B cell (primary cell): Measurements from ENCODE around the gene DEFB123. TPM values are rescaled to one million over a fixed set of nuclear protein-coding genes. Genes with fewer than 3 reads are reported as not detected.
"Not testable (repeated sequence)": the region's sequence is repeated elsewhere in the genome, so short reads cannot be mapped to it uniquely, and the experiment has no call there.

Experiments
- ATAC-seq: fragments of 200-7000 bp; cut with Tn5 transposase; one replicate; pipeline ENCODE4 v1.10.0; 2021; ENCODE audit warnings: low read depth, mild to moderate bottlenecking, moderate number of reproducible peaks, moderate library complexity
- CTCF ChIA-PET: fragments of 350-600 bp; sonication (Branson Sonifier 250); formaldehyde crosslinking; loops from one replicate; lab custom pipeline; 2021; ENCODE audit warnings: antibody characterized with exemption, inconsistent platforms; lab: Charles Lee
- POLR2A ChIA-PET: fragments of 350-600 bp; sonication (Branson Sonifier 250); formaldehyde crosslinking; loops from one replicate; lab custom pipeline; 2021; ENCODE audit warnings: antibody characterized with exemption; lab: Charles Lee
- DNase-seq: peaks from one replicate; pipeline ENCODE4 v3.0.0; 2013
- H2AFZ ChIP-seq: 2 replicates; pipeline ENCODE4 v1.6.1; 2012; ENCODE audit warnings: mild to moderate bottlenecking, low read depth, low read length; ENCODE audit not compliant: insufficient read depth, poor library complexity, severe bottlenecking
- H3K27ac ChIP-seq, 2 donors: 1 replicate in 1 of 2; 2 replicates in 1 of 2; pipeline ENCODE4 v1.5.1; 2012 to 2013; ENCODE audit warnings: low read length in 2 of 2, mild to moderate bottlenecking in 2 of 2, moderate library complexity in 1 of 2
- H3K27me3 ChIP-seq, 4 experiments: fragments of 200-600 bp in 1 of 4; sonication (generic) in 1 of 4; replicated peaks in 1 of 4; 1 replicate in 2 of 4; 2 replicates in 2 of 4; pipeline versions ENCODE4 v1.6.1 to v1.7.0; 2013 to 2016; ENCODE audit warnings: low read length in 3 of 4, mild to moderate bottlenecking in 2 of 4, mixed read lengths in 1 of 4, moderate library complexity in 1 of 4; ENCODE audit not compliant: insufficient read depth in 4 of 4, control insufficient read depth in 3 of 4; ENCODE audit errors: control extremely low read depth in 1 of 4
- H3K36me3 ChIP-seq, 2 experiments: replicated peaks in 1 of 2; 1 replicate in 1 of 2; 2 replicates in 1 of 2; pipeline versions ENCODE4 v1.6.1 to v1.7.1; 2013; ENCODE audit warnings: low read length in 1 of 2; ENCODE audit not compliant: insufficient read depth in 2 of 2, control insufficient read depth in 1 of 2; ENCODE audit errors: control extremely low read depth in 1 of 2, extremely low read depth in 1 of 2
- H3K4me1 ChIP-seq, 2 donors: fragments of 200-600 bp in 1 of 2; sonication (generic) in 1 of 2; 1 replicate in 1 of 2; 2 replicates in 1 of 2; pipeline versions ENCODE4 v1.5.1 to v1.6.1; 2013 to 2017; ENCODE audit warnings: low read length in 2 of 2; ENCODE audit not compliant: control insufficient read depth in 2 of 2, insufficient read depth in 2 of 2
- H3K4me2 ChIP-seq: replicated peaks from 2 replicates; pipeline ENCODE3; 2012; ENCODE audit warnings: mild to moderate bottlenecking, low read depth, low read length; ENCODE audit not compliant: poor library complexity, severe bottlenecking
- H3K4me3 ChIP-seq, 5 experiments: fragments of 200-600 bp in 1 of 5; sonication (generic) in 1 of 5; 1 replicate in 3 of 5; 2 replicates in 2 of 5; pipeline versions ENCODE4 v1.5.1 to v1.7.0; 2011 to 2016; ENCODE audit warnings: low read length in 4 of 5, mild to moderate bottlenecking in 4 of 5, low read depth in 2 of 5, control low read depth in 1 of 5, moderate library complexity in 1 of 5; ENCODE audit not compliant: insufficient read depth in 1 of 5; ENCODE audit errors: control extremely low read depth in 1 of 5, extremely low read depth in 1 of 5
- H3K79me2 ChIP-seq: fragments of 200-600 bp; sonication (generic); one replicate; pipeline ENCODE4 v1.6.0; 2016; ENCODE audit warnings: low read length; ENCODE audit not compliant: control insufficient read depth, insufficient read depth
- H3K9ac ChIP-seq: fragments of 200-600 bp; sonication (generic); 2 replicates; pipeline ENCODE4 v1.6.1; 2017; ENCODE audit warnings: mild to moderate bottlenecking, low read length, moderate library complexity
- H3K9me3 ChIP-seq, 3 donors: one replicate each; pipeline versions ENCODE4 v1.6.1 to v1.7.1; 2013; ENCODE audit warnings: low read length in 2 of 3; ENCODE audit not compliant: control insufficient read depth in 2 of 3, insufficient read depth in 1 of 3; ENCODE audit errors: control extremely low read depth in 1 of 3
- H4K20me1 ChIP-seq: 2 replicates; pipeline ENCODE4 v1.6.0; 2012; ENCODE audit warnings: mild to moderate bottlenecking, low read length; ENCODE audit not compliant: insufficient read depth, control insufficient read depth, poor library complexity, severe bottlenecking
- H3K27ac Mint-ChIP-seq: one replicate; pipeline ENCODE4 v1.8.0; 2021; ENCODE audit warnings: mixed read lengths
- H3K27me3 Mint-ChIP-seq: one replicate; pipeline ENCODE4 v1.8.0; 2021; ENCODE audit warnings: mixed read lengths
- H3K4me1 Mint-ChIP-seq: one replicate; pipeline ENCODE4 v1.8.0; 2021; ENCODE audit warnings: mixed read lengths
- H3K4me3 Mint-ChIP-seq: one replicate; pipeline ENCODE4 v1.8.0; 2021; ENCODE audit warnings: mixed read lengths
- H3K9me3 Mint-ChIP-seq: one replicate; pipeline ENCODE4 v1.8.0; 2022; ENCODE audit warnings: mixed read lengths; ENCODE audit not compliant: insufficient read depth
- EZH2 ChIP-seq: IDR thresholded peaks from 2 replicates; pipeline ENCODE4 v1.6.1; 2012; ENCODE audit warnings: borderline replicate concordance, low read depth, mild to moderate bottlenecking, moderate library complexity, low read length; ENCODE audit not compliant: insufficient read depth, poor library complexity, severe bottlenecking
- WGBS: methylation state at CpG from one replicate; pipeline ENCODE4 v1.1.5; 2013; ENCODE audit warnings: missing lambda C conversion rate; ENCODE audit not compliant: insufficient coverage; 5-methylcytosine and 5-hydroxymethylcytosine counted together
- intact Hi-C: fragments of 100-400 bp; cut with micrococcal nuclease; formaldehyde crosslinking; loops from one replicate; pipeline ENCODE4 v1.10.0; 2022
- polyA plus RNA-seq: library from polyadenylated mRNA; depleted of rRNA; stranded (reverse); fragments of >200 nt; gene quantifications from 2 replicates; pipeline ENCODE4 v1.2.3, GENCODE V29; 2012
- total RNA-seq, 2 donors: library from RNA; stranded (reverse); fragments of 120-200 nt in 1 of 2; gene quantifications; 1 replicate in 1 of 2; 2 replicates in 1 of 2; pipeline versions ENCODE4 v1.2.3 to v1.2.4, GENCODE V29; 2013 to 2022
- TF ChIP-seq, protein P1 (sequence below): fragments of 200-600 bp; IDR thresholded peaks from one replicate; pipeline ENCODE4 v1.8.0; 2022; ENCODE audit warnings: antibody characterized with exemption, mild to moderate bottlenecking

DEFB123 gene
- total and polyA plus RNA-seq, 2 donors (not counting 1 experiment from before 2014, with no cell fraction given), result not detected

DNA sequence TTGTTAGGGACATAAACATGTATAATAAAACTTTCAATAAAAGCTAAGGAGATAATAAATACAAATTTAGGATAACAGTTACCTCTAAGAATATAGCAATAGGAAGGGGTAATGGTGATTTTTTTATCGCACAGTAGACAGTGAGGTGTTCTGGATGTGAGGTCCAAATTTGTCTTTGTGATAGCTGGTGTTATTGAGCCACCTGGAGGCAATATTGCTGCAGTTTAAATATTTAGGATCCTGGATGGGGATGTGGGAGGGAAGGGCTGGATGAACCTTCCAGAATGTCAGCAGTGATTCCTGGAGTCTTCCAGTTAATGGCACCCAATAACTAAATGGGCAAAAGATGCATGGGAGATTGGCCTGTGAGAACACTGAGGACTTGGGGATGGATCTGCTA, 13.9 kb downstream of the DEFB123 start:
- H3K9ac ChIP-seq, result no peak overlapping the region
- ATAC-seq (no peak), DNase-seq (no peak)
- no peaks in the 10 kb centered on the region for H3K4me1 Mint-ChIP-seq
- intact Hi-C loops, result no loop called here
- H3K4me3 Mint-ChIP-seq, result no peak overlapping the region
- no peak overlapping the region for H3K4me3 ChIP-seq
- H3K9me3 ChIP-seq, result peaks cover 0 to 6% (median 0%) of the 10 kb centered on the region in 3 donors
- peaks cover 23% of the 10 kb centered on the region for H3K27me3 Mint-ChIP-seq
- TF ChIP-seq EZH2, result no peak
- TF ChIP-seq, protein P1, sequence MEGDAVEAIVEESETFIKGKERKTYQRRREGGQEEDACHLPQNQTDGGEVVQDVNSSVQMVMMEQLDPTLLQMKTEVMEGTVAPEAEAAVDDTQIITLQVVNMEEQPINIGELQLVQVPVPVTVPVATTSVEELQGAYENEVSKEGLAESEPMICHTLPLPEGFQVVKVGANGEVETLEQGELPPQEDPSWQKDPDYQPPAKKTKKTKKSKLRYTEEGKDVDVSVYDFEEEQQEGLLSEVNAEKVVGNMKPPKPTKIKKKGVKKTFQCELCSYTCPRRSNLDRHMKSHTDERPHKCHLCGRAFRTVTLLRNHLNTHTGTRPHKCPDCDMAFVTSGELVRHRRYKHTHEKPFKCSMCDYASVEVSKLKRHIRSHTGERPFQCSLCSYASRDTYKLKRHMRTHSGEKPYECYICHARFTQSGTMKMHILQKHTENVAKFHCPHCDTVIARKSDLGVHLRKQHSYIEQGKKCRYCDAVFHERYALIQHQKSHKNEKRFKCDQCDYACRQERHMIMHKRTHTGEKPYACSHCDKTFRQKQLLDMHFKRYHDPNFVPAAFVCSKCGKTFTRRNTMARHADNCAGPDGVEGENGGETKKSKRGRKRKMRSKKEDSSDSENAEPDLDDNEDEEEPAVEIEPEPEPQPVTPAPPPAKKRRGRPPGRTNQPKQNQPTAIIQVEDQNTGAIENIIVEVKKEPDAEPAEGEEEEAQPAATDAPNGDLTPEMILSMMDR, result no peak
- 100% methylated on average over 1 of the region's 1 CpG for WGBS
- H3K79me2 ChIP-seq, result no peaks in the 10 kb centered on the region
- POLR2A ChIA-PET, result no interaction called here
- no peaks in the 10 kb centered on the region for H3K9me3 Mint-ChIP-seq
- no peak overlapping the region for H3K27ac Mint-ChIP-seq
- no peak overlapping the region for H2AFZ ChIP-seq
- H4K20me1 ChIP-seq, result no peaks in the 10 kb centered on the region
- no peaks in the 10 kb centered on the region for H3K36me3 ChIP-seq
- no peak overlapping the region for H3K27ac ChIP-seq
- no peak overlapping the region for H3K4me2 ChIP-seq
- peaks cover 0 to 2% (median 0%) of the 10 kb centered on the region in 4 experiments for H3K27me3 ChIP-seq
- H3K4me1 ChIP-seq, result no peaks in the 10 kb centered on the region
- CTCF ChIA-PET, result no interaction called here

DNA sequence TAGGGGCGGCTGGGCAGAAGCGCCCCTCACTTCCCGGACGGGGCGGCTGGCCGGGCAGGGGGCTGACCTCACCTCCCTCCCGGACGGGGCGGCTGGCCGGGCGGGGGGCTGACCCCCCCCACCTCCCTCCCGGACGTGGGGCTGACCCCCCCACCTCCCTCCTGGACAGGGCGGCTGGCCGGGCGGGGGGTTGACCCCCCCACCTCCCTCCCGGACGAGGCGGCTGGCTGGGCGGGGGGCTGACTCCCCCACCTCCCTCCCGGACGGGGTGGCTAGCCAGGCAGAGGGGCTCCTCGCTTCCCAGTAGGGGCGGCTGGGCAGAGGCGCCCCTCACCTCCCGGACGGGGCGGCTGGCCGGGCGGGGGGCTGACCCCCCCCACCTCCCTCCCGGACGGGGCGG, 30.5 kb downstream of the DEFB123 start:
- H3K27ac ChIP-seq, POLR2A ChIA-PET, DNase-seq, H3K4me3 Mint-ChIP-seq, H2AFZ ChIP-seq, H3K4me3 ChIP-seq, CTCF ChIA-PET, H3K9me3 Mint-ChIP-seq, ATAC-seq, H3K9ac ChIP-seq, H3K36me3 ChIP-seq, H3K9me3 ChIP-seq, H3K27ac Mint-ChIP-seq, H3K4me2 ChIP-seq, H4K20me1 ChIP-seq, intact Hi-C loops, H3K79me2 ChIP-seq: not testable (repeated sequence)
- H3K4me1 ChIP-seq, result peaks cover 19 to 23% of the 10 kb centered on the region in 2 donors
- peaks cover 0 to 19% (median 4%) of the 10 kb centered on the region in 4 experiments for H3K27me3 ChIP-seq
- peaks cover 22% of the 10 kb centered on the region for H3K4me1 Mint-ChIP-seq
- peaks cover 28% of the 10 kb centered on the region for H3K27me3 Mint-ChIP-seq
- WGBS, result no CpG with 5 or more reads among the region's 33 CpGs
